Stimulated activated naive CD4-positive, alpha-beta T cell (primary cell): ENCODE measurements around the gene ARHGEF10L.

ENCODE experiments used
- DNase-seq, 6 experiments: peaks; one replicate each; lab custom pipeline; 2025; lab: John Stamatoyannopoulos, UW

Gene ARHGEF10L

DNA sequence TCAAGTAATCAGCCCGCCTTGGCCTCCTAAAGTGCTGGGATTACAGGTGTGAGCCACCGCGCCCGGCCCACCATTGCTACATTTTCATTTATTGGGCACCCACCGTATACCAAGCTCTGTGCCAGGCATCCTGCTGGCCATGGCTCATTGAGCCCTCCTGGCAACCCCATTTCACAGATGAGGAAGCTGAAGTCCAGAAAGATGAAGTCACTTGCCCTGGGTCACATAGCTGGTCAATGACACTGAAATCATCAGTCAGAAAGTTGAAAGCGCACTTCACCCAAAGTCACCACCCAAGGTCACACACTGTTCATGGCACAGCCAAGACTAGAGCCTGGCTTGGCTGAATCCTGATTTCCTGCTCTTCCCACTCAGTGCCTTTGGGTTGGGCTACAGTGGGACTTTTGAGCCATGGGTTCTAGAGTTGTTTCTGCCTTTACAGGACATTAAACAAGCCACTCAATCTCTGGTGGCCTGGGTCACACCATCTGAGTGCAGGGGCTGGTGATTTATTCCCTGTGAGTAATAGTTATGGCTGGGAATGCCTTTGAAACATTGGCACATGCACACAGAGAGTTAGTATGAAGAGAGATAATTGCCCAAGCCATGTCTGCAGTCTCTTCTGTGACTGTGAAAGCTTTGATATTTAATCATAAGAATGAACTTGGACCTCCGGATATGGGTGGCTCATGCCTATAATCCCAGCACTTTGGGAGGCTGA, 16.0 kb upstream of the ARHGEF10L start:
- no peak for DNase-seq

DNA sequence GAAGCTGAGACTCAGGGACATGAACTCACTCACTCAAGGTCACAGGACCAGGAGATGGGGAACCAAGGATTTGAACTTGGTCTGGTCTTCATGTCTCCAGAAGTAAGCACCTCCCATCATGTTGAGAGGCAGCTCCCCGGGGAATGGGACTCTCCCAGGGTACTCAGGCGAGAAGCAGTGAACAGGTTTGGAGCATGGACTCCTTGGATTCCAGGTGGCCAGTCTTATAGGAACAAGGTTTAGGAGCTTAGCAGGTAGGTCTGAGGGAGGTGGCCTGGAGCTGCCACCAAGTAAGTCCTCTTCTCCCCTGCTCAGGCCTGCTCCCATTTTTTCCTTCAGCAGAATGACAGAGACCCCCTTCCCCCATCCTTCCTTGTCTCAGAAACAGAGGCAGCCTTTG, 14.9 kb upstream of the ARHGEF10L start:
- DNase-seq, result no peak

DNA sequence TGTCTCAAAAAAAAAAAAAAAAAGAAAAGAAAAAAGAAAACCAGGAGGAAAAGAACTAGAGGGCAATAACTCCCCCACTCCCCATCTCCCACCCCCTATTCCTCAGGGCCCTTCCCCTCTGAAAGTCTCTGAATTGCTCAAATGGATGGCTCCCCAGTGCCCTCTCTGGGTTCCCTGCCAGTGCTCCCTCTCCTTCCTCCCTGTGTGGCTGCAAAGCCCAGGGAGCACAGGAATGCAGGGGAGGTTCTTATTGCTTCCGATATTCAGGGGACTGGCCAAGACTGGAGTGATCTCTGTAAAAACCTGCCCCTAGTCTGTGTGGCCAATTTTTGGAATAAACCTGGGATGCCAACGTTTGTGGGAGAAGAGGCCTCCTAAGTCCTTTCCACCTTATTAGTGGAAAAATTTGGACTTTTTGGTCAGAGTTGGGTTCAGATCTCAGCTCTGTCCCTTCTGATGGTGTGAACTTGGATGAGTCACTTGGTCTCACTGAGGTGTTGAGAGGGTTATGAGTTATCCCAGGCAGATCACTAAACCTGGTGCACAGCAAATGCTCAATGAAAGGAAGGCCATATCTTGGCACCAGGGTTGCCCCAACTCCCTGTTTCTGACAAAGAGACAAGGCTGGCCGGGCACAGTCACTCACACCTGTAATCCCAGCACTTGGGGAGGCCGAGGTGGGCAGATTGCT, 13.4 kb upstream of the ARHGEF10L start:
- DNase-seq, result no peak

DNA sequence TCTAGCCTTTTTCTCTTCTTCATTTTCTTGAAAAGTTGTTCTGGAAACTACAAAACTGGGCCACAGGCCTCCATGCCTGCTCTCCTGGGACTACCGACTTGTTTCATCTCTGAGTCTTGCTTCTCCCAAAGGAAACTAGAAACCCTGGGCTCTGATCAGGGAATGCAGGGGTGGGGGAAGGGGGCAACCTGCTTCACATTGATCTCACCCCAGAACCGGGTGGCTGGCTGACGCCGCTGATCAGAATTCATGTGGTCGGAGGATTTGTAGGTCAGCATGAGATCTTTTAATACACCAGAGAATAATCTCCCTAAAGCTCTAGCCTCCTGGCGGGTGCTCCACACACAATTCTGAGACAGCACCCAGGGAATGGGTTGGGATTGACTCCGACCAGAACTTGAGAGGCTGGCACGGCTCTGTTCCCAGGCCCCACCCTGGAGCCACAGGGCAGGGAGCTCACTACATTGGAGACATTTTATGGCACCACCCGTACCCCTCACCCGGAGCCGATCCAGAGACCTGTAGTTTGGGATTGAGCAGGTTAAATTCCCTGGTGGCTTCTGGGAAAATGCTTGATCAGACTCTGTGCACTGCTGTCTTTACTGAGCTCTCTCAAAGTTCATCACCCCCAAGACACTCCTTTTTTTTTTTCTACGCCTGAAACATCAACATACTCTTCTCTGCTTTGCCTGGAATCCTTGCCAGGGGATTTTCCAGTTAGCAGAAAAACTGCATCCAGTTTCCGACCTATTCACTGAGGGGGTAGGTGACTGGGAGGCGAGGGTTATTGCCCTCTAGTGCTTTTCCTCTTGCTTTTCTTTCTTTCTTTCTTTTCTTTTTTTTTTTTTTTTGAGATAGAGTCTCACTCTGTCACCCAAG, 12.2 kb upstream of the ARHGEF10L start:
- no peak for DNase-seq

DNA sequence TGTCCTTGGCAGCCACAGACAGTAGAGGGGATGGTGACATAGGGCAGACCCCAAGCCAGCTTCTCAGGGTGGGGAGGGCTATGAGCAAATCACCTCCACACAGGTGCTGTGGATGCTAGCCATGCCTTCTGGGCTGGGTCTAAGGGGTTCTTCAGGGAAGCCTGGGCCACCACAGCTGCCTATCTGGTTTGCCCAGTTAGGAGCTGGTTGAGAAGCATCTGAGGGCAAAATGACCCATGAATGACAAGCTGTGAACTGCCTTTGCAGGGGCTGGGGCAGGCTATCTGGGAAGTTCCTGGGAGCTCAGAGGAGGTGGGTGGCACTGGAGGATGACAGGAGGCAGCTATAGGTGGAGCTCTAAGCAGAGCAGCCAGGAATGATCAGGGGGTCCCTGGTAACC, 10.1 kb upstream of the ARHGEF10L start:
- DNase-seq, result no peak

DNA sequence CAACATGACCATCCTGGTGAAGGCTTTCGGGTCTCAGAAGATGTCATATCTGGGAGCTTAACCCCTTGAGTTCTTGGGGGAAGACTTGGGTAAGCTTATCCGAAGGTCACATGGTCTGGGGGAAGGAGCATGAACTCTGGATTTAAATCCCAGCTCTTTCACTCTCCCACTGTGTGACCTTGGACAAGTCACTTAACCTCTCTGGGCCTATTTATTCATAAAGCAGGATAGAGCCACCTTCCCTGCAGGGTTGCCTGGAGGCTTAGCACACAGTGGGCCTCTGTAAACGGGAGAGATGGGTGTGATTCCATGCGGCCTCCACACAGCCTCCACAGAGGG, 8.2 kb upstream of the ARHGEF10L start:
- no peak for DNase-seq

DNA sequence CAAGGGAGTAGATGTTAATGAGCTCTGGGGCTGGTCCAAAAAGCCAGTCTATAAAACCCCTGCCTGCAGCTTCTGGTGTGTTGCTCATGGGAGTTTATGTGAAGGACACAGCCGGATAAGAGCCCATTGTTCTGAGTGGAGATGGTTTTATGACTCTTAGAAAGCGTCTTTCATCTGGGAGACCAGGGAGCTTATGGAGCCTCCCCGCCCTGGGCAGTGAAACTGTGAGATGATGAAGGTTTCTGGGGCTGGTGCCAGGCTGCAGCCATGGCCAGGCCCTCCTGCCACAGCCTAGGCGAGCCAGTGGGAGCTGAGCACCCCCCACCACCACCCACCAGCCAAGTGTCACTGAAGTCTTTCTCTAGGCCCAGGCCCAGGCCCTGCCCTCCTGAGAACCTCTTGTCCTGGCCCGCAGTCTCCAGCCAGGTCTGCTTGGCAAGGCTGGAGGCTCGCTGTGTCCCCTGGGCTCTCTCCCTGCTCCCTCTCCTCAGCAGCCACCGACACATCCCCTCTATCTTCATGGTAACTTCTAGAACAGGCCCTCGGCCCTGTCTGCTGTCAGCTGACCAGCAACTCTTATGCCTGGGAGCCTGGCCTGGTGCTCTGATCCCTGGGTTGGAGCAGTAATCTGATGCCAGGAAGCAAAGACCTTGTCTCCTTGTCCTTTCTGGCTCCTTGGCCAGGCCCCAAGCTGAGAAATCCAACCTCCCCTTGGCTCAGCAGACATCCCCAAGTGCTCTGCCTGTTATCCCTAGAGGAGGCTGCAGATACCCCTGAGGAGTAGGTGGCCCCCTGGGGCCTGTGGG, 7.6 kb upstream of the ARHGEF10L start:
- no peak for DNase-seq

DNA sequence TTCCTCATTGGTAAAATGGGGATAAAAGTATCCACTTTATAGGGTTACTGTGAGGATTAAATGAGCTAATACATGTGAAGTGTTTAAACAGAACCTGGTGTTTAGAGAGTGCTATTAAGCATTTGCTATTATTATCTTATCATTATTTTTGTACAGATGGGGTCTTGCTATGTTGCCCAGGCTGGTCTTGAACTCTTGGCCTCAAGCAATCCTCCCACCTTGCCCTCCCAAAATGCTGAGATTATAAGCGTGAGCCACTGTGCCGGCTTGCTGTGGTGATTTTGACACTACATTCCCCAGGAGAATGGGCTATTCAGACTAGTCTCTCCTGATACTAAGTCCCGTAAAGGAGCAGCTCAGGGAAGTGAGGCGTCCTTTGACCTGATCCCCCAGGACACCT, 6.3 kb upstream of the ARHGEF10L start:
- DNase-seq, result no peak

DNA sequence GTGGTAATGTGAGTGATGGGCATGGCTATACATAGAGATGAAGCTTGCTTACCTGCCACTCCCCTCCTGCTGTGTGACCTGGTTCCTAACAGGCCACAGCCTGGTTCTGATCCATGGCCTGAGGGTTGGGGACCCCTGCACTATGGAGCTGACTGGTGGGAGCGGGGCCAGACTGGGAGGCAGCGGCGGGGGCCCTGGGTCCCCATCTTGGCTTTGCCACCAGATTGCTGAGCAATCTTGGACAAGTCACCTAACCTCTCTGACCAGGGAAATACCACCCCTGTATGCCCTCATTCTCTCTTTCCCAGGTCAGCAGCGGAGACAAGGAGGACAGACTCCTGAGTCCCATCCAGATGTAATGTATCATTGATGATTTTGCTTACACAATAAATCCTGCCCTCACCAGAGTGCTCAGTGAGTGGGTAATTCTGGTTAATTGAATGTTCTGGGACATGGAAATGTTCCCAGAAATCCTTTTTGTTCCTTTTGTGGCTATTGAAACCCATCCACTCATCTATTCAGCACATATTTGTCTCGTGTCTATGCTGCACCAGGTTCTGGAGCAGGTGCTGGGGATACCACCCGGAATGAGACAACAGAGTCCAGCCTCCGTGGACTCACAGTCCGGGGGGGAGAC, 4.1 kb upstream of the ARHGEF10L start:
- DNase-seq, result no peak

DNA sequence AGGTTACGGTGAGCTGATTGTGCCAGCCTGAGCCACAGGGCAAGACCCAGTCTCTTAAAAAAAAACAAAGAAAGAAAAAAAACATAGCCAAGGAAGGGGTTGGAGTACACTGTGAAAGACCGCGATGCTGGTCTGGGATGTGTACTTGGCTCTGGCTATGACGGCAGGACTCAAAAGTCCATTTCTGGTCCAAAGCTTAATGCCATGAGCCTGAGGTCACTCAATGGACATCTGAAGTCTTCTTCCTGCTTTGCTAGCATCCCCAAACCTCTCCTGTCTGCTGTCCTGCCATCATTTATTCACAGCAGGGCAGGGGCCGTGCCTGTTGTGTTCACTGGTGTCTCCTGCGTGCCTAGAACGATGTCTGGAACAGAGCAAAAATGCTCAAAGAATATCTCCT, 1.5 kb upstream of the ARHGEF10L start:
- DNase-seq, result no peak

DNA sequence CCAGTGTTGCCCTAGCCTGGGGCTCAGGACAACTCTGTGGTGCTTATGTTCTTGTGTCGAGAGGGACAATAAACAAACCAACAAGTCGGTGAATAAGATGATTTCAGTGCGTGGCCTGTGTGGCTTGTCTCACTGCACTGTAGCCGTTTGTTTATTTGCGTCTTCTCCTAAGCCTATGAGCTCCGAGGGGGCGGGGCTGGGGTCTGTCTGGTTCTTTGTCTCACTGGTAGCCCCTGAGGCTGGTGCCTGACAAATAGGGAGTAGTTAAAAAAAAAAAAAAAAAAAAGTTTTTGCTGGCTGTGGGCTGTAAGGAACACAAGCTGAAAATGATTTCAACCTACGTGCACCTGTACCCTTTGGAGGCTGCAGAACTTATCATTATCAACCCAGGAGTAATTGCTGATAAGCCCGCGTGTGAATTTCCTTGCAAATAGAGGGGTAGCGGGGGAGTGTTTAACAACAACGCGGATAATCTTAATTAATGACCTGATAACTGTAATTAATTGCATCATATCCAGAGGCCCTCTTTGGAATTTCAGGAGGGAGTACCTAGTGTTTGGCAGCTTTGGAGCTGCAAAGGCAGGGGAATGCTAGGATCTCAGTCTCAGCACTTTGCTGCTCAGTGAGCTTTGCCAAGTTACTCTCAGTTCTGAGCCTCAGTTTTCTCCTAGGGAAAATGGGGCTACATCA, 925 bp upstream of the ARHGEF10L start:
- DNase-seq, result no peak

DNA sequence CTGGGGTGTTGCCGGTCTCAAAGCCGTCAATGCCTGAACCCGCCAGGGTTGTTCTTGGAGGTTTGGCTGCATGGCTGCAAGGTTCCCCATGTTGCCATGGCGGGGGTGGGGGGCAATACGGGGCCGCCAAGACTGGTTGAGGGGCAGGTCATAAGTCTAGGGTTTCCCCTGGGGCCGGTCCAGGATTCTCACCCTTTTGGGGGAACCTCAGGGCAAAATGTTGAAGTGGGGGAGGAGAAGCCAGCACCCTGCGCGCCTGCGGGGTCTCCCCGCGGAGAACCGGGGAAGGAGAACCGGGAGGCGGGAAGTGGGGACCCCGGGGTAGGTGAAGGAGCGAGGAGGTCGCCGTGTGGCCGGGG, 401 bp upstream of the ARHGEF10L start:
- DNase-seq, result no peak

DNA sequence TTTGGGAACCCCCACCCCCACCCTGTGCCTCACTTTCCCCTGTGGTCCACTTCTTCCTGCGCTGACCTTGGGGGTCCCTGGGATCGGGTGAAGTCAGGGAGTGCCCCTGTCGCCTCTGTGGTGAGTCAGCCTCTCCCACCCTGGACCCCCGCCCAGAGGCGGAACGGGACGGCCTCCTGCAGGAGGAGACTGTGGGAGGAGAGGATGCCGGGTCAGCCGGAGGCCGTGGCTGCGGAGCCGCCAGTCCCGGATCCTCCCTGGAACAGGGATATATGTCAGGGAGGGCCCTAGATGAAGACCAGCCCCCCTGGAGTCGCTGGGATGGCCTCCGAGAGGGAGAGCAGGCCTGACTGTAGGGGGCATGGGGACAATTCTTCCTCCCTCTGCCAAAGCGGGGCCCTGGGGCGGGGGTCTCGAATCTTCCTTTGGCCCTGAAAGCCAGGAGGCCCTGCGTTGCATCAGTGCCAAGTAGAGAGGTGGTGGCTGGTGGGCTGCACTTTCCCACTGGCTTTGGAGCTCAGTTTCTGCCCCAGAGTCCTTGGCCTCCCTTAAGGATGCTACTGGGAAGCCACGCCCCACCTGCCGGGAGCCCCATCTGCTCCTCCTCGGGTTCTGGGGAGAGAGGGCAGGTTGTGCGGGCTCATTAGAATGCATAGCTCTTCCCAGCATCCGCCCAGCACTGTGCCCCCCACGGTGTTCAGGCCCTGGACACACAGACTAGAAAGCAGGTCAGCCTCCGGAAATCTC, 930 bp downstream of the ARHGEF10L start:
- DNase-seq, result no peak

DNA sequence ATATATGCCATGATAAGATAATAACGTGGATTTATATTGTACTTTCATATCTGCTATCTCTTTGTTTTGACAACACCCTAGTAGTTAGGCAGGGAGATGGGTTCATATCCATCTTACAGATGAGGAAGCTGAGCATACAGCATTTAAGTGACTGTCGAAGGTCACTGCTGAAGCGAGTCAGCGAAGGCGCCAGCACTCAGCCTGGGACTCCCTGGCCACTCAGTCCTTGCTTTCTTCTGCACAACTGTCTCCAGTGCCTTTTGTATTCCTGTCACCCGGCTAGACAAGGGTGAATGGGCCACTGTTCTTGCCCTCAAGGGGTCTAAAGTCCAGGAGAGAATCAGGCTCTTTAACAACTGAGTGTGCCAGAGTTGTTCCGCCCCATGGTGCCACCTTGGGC, 3.1 kb downstream of the ARHGEF10L start:
- DNase-seq, result no peak

DNA sequence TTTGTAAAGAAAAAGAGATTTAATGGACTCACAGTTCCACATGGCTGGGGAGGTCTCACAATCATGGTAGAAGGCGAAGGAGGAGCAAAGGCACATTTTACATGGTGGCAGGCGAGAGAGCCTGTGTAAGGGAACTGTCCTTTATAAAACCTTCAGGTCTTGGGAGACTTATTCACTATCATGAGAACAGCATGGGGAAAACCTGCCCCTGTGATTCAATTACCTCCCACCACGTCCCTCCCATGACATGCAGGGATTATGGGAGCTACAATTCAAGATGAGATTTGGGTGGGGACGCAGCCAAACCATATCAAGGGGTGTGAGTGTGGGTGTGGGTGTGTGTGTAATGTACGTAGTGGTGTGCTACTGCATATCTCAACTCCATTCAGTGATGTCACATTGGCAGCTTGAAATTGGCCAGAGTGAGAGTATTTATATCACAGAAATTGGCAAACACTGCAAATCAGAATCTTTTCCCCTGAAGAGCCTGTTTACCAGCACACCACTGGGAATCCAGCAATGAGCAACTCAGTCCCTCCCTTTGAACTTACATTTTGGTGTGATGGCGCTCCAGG, 5.4 kb downstream of the ARHGEF10L start:
- no peak for DNase-seq

DNA sequence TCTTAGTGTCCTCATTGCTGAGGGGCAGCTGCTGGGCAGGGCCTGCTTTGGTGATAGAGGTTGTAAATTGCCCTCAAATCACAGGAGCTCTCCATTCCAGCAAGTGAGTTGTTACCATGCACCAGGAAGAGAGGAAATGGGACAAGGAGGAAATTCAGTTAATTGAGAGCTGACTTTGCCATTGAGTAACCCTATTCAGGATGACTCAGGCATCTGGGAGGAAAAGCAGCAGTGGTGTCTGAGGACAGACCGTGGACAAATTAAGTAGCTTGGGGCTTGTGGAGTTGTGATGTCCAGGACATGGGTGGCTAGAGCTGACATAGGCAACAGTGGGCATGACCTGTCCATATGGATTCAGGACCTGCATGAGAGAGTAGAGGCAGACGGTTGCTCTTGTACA, 5.9 kb downstream of the ARHGEF10L start:
- DNase-seq, result no peak

DNA sequence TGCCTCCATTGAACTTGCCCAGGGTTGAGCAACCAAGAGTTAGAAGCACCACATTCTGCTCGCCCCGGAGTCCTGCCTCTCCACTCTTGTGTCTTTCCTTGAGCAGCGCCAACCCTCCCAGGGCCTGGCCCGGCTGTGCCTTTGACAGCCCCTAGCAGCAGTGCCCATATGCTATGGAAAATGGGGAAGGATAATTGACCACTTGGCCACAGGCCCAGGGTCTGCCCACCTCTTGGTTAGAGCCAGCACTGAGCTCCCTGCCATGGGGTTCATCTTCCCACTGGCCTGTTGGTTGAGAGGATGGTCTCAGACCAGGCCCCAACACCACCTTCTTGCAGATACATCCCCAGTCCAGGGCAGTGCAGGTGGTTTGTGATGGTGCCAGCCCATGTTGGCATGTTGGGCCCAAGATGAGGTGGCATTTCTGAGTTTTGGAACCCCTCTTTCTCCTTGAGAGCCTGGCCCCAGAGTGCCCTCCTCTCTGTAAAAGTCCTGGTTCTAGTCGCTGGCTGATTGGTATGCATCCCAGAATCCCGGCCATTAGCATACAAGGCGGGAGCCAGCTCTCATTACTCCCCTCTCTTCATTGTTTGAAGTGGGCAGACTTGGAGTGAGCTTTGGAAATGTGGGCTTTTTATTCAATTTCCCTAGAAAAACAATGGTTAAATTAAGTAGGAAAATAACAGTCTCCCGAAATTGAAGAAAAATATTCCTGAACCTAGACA, 7.6 kb downstream of the ARHGEF10L start:
- no peak for DNase-seq

DNA sequence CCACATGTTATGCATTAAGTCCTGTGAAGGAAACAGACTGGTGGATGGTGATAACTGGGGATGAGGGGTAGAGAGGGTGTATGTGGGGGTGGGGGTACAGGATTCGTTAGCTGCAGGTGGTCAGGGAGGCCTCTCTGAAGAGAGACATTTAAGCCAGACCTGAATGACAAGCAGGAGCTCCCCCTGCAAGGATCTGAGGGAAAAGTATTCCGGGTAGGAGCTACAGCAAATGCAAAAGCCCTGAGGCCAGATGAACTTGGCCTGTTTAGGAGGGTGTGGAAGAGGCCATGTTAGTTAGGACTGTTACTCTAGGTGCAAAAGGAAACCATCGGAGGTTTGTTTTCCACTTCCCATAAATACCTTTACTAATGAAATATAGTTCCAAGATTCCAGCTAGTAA, 9.9 kb downstream of the ARHGEF10L start:
- no peak for DNase-seq
